ENCODE results near the gene NIPA2.

NIPA2 gene

DNA sequence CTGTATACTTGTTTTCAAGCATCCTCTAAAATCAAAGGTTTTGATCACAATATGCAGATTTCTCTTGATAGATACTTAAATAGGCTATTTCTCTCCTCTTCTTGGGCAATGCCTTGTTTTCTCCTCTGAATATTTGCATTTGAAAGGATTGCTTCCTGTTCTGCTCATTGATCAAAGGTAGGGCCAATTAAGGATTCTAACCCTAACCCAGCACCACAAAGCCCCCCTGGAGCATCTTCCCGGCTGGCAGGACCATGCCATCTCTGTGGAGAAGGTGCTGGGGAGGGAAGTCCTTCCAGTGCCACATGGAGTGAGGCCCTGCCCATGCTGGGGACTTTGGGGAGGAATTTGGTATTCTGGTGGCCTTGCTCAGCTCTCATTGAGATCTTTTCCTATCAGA lies 11.3 kb upstream of the NIPA2 start:
- H3K36me3 ChIP-seq = peaks cover 71% of the 10 kb centered on the region
- TF ChIP-seq Cebpa-rat (IDR thresholded peaks at IDR 0.05) = no peak
- H3K4me1 ChIP-seq = no peaks in the 10 kb centered on the region
- H3K9me3 ChIP-seq = no peaks in the 10 kb centered on the region
- H4K20me1 ChIP-seq = no peaks in the 10 kb centered on the region
- H3K4me2 ChIP-seq = no peak overlapping the region
- H3K4me3 ChIP-seq = no peak overlapping the region
- H3K27me3 ChIP-seq = no peaks in the 10 kb centered on the region
- no peak overlapping the region for H3K27ac ChIP-seq
- H3K9ac ChIP-seq = no peak overlapping the region

DNA sequence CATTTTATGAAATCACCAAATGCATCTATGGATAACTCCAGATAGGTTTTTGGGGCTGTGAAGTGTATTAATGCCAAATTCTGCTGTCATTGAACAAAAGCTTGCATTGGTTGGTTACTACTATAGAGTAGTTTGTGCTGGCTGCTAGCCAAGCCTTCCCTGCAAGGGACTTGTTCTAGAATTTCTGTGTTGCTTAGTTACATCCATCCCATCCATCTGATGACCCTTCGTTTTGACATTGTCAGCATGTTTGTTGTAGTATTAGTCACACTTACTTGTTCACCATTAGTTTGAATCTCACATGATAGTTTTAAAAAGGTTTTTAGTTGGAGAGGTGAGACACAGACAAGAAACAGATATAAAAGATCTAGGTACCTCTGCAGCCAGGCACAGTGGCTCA lies 7.0 kb upstream of the NIPA2 start:
- TF ChIP-seq Cebpa-rat (IDR thresholded peaks at IDR 0.05) = no peak
- Histone ChIP-seq H3K4me1 (no peaks in the 10 kb centered on the region), H3K9me3 (peaks cover 15% of the 10 kb centered on the region), H3K36me3 (peaks cover 29% of the 10 kb centered on the region), H3K4me3 (no peak overlapping the region), H3K27ac (no peak overlapping the region), H3K4me2 (no peak overlapping the region), H3K9ac (no peak overlapping the region), H3K27me3 (no peaks in the 10 kb centered on the region), H4K20me1 (no peaks in the 10 kb centered on the region)

DNA sequence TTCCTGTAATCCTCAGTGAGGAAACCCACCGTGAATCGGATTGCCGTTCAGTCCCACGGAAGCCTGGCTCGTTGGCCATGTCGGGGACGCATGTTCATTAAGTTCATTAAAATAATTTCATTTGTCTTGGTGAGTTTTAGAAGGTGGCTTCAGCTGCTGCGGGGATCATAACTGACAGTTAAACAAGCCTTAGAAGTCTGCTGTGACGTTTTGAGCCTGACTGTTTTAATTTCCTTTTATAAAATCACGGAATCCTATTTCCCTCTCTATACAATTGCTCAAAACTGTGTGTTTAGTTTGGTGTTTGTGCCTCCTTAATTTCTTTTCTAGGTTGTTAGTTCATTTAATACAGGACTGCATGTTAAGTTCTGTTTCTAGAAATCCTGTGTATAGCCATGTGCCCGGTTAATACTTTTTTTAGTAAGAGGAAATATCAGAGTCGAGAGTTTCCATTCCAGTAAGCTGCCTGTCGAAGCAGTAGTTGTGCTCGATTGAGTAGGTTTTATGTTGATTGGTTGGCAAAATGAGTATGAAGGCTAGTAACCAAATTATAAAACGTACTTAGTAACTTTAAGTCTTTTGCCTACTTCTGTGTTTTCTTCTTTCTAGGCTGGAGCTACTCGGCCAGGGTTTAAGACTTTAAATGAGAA lies 705 bp downstream of the NIPA2 start:
- Histone ChIP-seq H3K9me3 (no peaks in the 10 kb centered on the region), H3K27me3 (no peaks in the 10 kb centered on the region), H3K4me3 (peak overlapping the region; percentile 84), H3K4me1 (peaks cover 22% of the 10 kb centered on the region), H3K4me2 (peak overlapping the region; percentile 77), H3K9ac (peak overlapping the region; percentile 90), H3K27ac (peak overlapping the region; percentile 90), H3K36me3 (peaks cover 29% of the 10 kb centered on the region), H4K20me1 (peaks cover 56% of the 10 kb centered on the region)
- no peak for TF ChIP-seq Cebpa-rat (IDR thresholded peaks at IDR 0.05)

DNA sequence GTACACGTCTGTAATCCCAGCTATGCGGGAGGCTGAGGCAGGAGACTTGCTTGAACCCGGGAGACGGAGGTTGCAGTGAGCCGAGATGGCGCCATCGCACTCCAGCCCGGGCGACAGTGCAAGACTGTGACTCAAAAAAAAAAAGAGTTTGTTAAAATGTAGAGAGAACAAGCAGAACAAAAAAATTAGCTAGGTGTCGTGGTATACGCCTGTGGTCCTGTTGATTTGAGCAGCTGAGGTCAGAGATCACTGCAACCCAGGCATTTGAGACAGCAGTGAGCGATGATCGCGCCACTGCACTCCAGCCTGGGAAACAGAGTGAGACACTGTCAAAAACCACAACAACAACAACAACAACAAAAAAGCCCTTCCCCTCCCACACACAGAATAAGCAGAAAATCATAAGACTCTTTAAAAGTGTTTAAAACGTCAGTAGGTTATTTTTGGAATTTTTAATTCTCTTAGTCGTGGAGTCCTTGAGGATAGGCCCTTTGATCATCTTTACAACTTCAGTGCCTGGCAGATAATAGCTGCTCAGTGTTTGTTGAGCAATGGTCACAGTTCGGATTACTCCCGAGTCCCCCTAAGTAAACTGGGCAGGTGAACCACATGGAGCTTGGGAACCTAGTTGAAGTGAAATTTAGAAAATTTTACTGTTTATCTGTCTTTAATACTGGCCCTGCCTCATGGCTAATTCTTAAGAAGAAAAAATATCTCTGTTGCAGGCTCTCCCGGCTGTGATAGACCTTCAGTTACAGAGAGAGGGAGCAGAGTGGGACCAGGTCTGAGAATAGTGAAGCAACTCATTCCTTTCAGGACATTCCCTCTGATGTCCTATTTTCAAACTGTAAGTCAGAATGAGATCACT lies 6.2 kb downstream of the NIPA2 start:
- Histone ChIP-seq H3K4me2 (0 out of 2 replicates have a peak overlapping the region, but pooled peaks have one; percentile 0), H3K4me1 (peaks cover 32% of the 10 kb centered on the region), H3K36me3 (peaks cover 84% of the 10 kb centered on the region), H3K27ac (peak overlapping the region; percentile 21; the same call in 1 of the 2 replicates), H3K4me3 (no peak overlapping the region), H4K20me1 (peaks cover 100% of the 10 kb centered on the region), H3K9ac (0 out of 2 replicates have a peak overlapping the region, but pooled peaks have one; percentile 24), H3K27me3 (no peaks in the 10 kb centered on the region), H3K9me3 (no peaks in the 10 kb centered on the region)
- TF ChIP-seq Cebpa-rat (IDR thresholded peaks at IDR 0.05) = no peak

DNA sequence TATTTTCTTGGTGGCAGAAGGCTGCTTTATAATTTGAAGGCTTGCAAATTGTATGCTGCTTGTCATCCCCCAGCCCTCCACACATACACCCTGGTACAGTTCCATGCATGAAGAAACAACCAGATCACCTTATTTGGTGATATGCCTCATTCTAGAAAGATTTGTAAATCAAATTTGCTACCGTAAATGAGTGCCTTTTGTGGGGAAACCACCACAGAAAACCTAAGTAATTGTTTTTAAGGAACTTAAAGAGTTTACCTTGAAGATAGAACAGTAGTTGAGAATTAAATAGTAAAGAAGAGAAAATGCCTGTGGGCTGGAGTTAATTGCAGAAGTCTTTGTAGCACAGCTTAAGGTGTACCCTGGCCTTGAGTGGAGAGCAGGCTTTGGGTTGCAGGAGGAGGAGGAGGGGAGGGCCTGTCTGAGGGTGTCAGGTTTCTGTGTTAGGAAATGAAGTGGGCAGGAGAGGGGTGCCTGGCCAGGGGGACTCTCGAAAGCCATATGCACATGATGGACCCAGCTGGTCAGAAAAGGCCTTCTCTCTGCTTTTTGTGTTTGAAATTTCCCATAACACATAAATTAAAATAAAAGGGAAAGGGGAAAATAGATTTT lies 6.9 kb downstream of the NIPA2 start:
- TF ChIP-seq Cebpa-rat (IDR thresholded peaks at IDR 0.05) = no peak
- H3K4me1 ChIP-seq = peaks cover 31% of the 10 kb centered on the region
- no peak overlapping the region for H3K4me3 ChIP-seq
- no peak overlapping the region for H3K27ac ChIP-seq
- H3K36me3 ChIP-seq = peaks cover 92% of the 10 kb centered on the region
- H3K4me2 ChIP-seq = no peak overlapping the region
- H3K9me3 ChIP-seq = no peaks in the 10 kb centered on the region
- no peaks in the 10 kb centered on the region for H3K27me3 ChIP-seq
- H4K20me1 ChIP-seq = peaks cover 100% of the 10 kb centered on the region
- H3K9ac ChIP-seq = no peak overlapping the region

DNA sequence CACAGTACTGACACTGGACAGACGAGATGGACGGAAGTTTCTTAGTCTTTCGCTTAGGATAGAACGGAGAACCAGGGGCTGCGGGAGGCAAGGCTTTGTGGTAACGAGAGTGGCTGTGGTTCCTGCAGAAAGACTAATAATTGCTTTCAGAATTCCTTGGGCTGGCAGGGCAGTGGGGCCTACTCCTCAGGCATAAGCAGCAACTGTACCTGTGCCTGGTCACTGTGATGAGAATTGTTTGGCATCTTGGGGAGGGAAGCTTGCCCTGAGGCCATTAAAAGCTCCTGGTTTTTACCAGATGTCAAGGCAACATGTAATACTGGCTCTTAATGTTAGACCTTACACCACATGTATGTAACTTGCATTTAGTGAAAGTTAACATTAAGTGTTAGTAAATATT lies 7.6 kb downstream of the NIPA2 start:
- H4K20me1 ChIP-seq = peaks cover 100% of the 10 kb centered on the region
- no peak overlapping the region for H3K9ac ChIP-seq
- no peak overlapping the region for H3K4me2 ChIP-seq
- H3K36me3 ChIP-seq = peaks cover 98% of the 10 kb centered on the region
- H3K4me3 ChIP-seq = no peak overlapping the region
- no peak overlapping the region for H3K27ac ChIP-seq
- no peaks in the 10 kb centered on the region for H3K9me3 ChIP-seq
- H3K4me1 ChIP-seq = peaks cover 24% of the 10 kb centered on the region
- no peaks in the 10 kb centered on the region for H3K27me3 ChIP-seq
- no peak for TF ChIP-seq Cebpa-rat (IDR thresholded peaks at IDR 0.05)

DNA sequence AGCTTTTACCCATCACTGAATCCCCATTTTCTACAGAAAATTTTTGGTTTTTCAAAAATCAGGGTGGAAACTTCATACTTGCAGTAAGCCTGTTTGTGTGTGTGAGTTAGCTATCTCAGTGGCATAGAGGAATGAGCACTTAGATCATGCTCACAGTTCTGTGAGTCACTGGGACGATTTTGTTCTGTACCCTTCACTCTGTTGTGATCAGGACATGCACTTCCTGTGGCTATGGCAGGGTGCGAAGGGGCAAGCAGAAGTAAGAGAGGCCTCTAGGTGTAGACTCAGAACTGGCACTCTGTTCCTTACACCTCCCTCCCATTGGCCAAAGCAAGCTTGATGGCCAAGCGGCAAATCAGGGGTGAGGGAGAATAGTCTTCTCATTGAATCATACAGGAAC lies 11.6 kb downstream of the NIPA2 start:
- no peaks in the 10 kb centered on the region for H3K9me3 ChIP-seq
- H4K20me1 ChIP-seq = peaks cover 96% of the 10 kb centered on the region
- no peak for TF ChIP-seq Cebpa-rat (IDR thresholded peaks at IDR 0.05)
- H3K27me3 ChIP-seq = no peaks in the 10 kb centered on the region
- no peak overlapping the region for H3K4me3 ChIP-seq
- no peak overlapping the region for H3K27ac ChIP-seq
- H3K4me1 ChIP-seq = 0 out of 2 replicates have a peak, but pooled peaks cover under 1% of the 10 kb centered on the region
- no peak overlapping the region for H3K9ac ChIP-seq
- peaks cover 100% of the 10 kb centered on the region for H3K36me3 ChIP-seq
- no peak overlapping the region for H3K4me2 ChIP-seq

DNA sequence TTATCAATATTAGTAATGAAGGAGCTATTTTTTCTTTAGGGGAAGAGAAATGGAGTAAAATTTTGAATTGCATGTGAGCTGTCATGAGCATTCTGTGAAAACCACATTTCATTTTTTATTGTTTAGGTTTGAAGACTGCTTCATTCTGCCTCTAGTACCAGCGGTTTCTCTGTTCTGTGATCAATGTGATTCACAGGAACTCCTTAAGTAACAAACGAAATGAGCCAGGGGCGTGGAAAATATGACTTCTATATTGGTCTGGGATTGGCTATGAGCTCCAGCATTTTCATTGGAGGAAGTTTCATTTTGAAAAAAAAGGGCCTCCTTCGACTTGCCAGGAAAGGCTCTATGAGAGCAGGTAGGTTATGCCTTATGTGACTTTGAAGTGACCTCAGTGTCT lies 13.0 kb downstream of the NIPA2 start:
- Histone ChIP-seq H3K27ac (no peak overlapping the region), H3K9me3 (no peaks in the 10 kb centered on the region), H3K27me3 (no peaks in the 10 kb centered on the region), H3K4me3 (no peak overlapping the region), H3K36me3 (peaks cover 99% of the 10 kb centered on the region), H3K4me2 (no peak overlapping the region), H4K20me1 (peaks cover 94% of the 10 kb centered on the region), H3K9ac (no peak overlapping the region), H3K4me1 (no peaks in the 10 kb centered on the region)
- TF ChIP-seq Cebpa-rat (IDR thresholded peaks at IDR 0.05) = no peak

DNA sequence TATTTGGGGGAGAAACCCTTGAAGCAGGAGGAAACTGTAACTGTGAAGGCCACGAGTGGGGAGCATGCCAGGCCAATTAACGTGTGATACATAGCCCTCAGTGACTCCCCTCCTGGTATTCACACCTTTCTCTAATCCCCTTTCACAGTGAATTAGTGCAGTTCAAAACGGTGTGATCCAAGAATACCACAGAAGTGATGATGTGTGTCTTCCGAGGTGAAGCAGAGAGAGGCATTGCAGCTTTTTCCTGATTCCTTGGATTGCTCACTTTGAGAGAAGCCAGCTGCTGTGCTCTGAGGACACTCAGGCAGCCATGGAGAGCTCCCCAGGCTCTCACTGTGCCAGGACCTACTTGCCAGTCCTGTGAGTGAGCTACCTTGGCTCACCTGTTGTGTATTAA lies 17.3 kb downstream of the NIPA2 start:
- no peak for TF ChIP-seq Cebpa-rat (IDR thresholded peaks at IDR 0.05)
- no peak overlapping the region for H3K27ac ChIP-seq
- H3K36me3 ChIP-seq = peaks cover 99% of the 10 kb centered on the region

DNA sequence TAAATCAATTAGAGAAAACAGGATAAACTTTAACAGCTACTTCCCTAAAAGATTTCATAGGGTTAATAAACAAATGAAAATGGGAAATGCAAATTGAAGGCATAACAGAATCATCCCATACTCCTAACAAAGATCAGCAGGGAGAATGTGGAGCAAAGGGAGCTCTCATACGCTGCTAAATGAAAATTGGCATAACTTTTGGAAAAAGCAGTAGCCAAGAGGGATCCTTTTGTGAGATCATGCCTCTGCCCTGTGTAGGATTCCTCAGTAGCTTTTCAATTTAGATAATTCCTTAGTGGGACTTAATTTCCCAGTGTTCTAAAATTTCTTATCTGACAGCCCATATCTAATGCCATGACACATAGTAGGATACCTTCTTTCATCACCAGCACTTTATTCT lies 18.2 kb downstream of the NIPA2 start:
- no peak overlapping the region for H3K4me2 ChIP-seq
- H3K4me3 ChIP-seq = no peak overlapping the region
- H3K9me3 ChIP-seq = no peaks in the 10 kb centered on the region
- H3K9ac ChIP-seq = no peak overlapping the region
- peaks cover 81% of the 10 kb centered on the region for H4K20me1 ChIP-seq
- H3K36me3 ChIP-seq = peaks cover 99% of the 10 kb centered on the region
- no peak for TF ChIP-seq Cebpa-rat (IDR thresholded peaks at IDR 0.05)
- no peaks in the 10 kb centered on the region for H3K27me3 ChIP-seq
- H3K27ac ChIP-seq = no peak overlapping the region
- H3K4me1 ChIP-seq = no peaks in the 10 kb centered on the region

More for the DNA sequence above, 17.3 kb downstream of the NIPA2 start:
- Histone ChIP-seq H3K27me3 (no peaks in the 10 kb centered on the region), H3K9me3 (no peaks in the 10 kb centered on the region), H3K4me1 (no peaks in the 10 kb centered on the region), H3K9ac (no peak overlapping the region), H3K4me2 (no peak overlapping the region), H4K20me1 (peaks cover 81% of the 10 kb centered on the region), H3K4me3 (no peak overlapping the region)
